NCI-H187 treated with DMSO at 0.1 percent for 48 hours (cell line): Measurements from ENCODE around the gene E4F1.
A peak's percentile ranks its signal among the peaks of the same experiment; 100 is the strongest.
"Not testable (repeated sequence)": the region's sequence is repeated elsewhere in the genome, so short reads cannot be mapped to it uniquely, and the experiment has no call there.

Experiments
- DNase-seq: peaks from one replicate; lab custom pipeline; 2025; lab: John Stamatoyannopoulos, UW

Gene E4F1

GRCh38 chr16:2230376-2230775 lies 7.0 kb downstream of the E4F1 start:
- no peak for DNase-seq

GRCh38 chr16:2231016-2231931 lies 7.9 kb downstream of the E4F1 start:
- DNase-seq: peak; percentile 83

GRCh38 chr16:2232094-2232990 lies 9.0 kb downstream of the E4F1 start:
- no peak for DNase-seq

GRCh38 chr16:2233046-2233775 lies 9.8 kb downstream of the E4F1 start:
- DNase-seq: no peak

- DNase-seq: peak; percentile 68
Observed at GRCh38 chr16:2233872-2234812, 10.8 kb downstream of the E4F1 start.

- DNase-seq: no peak
Observed at GRCh38 chr16:2234813-2235170, 11.4 kb downstream of the E4F1 start.

- no peak for DNase-seq
Observed at GRCh38 chr16:2235234-2235651, 11.9 kb downstream of the E4F1 start.

GRCh38 chr16:2235695-2236336 lies 12.4 kb downstream of the E4F1 start:
- no peak for DNase-seq

GRCh38 chr16:2236337-2237101 lies 13.1 kb downstream of the E4F1 start, which contains the start of gene DNASE1L2:
TSS of gene DNASE1L2 (plus strand) at chr16:2236444. CDS start at chr16:2236817, 373 bp downstream.
- no peak for DNase-seq

GRCh38 chr16:2237102-2237482 lies 13.7 kb downstream of the E4F1 start:
- DNase-seq: no peak

GRCh38 chr16:2237493-2238149 lies 14.2 kb downstream of the E4F1 start:
- no peak for DNase-seq

GRCh38 chr16:2238150-2238837 lies 14.9 kb downstream of the E4F1 start:
- DNase-seq: no peak

GRCh38 chr16:2238838-2239675 lies 15.7 kb downstream of the E4F1 start:
- DNase-seq: no peak

- DNase-seq: not testable (repeated sequence)
Observed at GRCh38 chr16:2240331-2240730, 16.9 kb downstream of the E4F1 start.

GRCh38 chr16:2242598-2242997 lies 19.2 kb downstream of the E4F1 start:
- no peak for DNase-seq

GRCh38 chr16:2243031-2243528 lies 19.7 kb downstream of the E4F1 start:
- no peak for DNase-seq

- no peak for DNase-seq
Observed at GRCh38 chr16:2243781-2244180, 20.4 kb downstream of the E4F1 start.
